Gastrocnemius medialis (tissue), 4 donors: ENCODE results near the gene VIPAS39.

Source experiments
- POLR2A ChIP-seq, 2 donors: fragments of 450-650 bp; IDR thresholded peaks; one replicate each; pipeline ENCODE4 v1.6.1; 2017; ENCODE audit warnings: antibody characterized with exemption in 2 of 2, mild to moderate bottlenecking in 2 of 2, moderate library complexity in 2 of 2
- TF ChIP-seq, protein P1 (sequence below), 5 experiments: fragments of 450-650 bp in 3 of 5; fragments of 200-600 bp in 2 of 5; sonication (generic) in 2 of 5; IDR thresholded peaks in 4 of 5; conservative IDR thresholded peaks in 1 of 5; 1 replicate in 4 of 5; 2 replicates in 1 of 5; pipeline ENCODE4 v1.5.1; 2016 to 2019; ENCODE audit warnings: antibody characterized with exemption in 5 of 5, mild to moderate bottlenecking in 3 of 5, moderate library complexity in 3 of 5

GRCh38 chr14:77478796-77479195 lies 21.4 kb upstream of the VIPAS39 start:
- TF ChIP-seq, protein P1, sequence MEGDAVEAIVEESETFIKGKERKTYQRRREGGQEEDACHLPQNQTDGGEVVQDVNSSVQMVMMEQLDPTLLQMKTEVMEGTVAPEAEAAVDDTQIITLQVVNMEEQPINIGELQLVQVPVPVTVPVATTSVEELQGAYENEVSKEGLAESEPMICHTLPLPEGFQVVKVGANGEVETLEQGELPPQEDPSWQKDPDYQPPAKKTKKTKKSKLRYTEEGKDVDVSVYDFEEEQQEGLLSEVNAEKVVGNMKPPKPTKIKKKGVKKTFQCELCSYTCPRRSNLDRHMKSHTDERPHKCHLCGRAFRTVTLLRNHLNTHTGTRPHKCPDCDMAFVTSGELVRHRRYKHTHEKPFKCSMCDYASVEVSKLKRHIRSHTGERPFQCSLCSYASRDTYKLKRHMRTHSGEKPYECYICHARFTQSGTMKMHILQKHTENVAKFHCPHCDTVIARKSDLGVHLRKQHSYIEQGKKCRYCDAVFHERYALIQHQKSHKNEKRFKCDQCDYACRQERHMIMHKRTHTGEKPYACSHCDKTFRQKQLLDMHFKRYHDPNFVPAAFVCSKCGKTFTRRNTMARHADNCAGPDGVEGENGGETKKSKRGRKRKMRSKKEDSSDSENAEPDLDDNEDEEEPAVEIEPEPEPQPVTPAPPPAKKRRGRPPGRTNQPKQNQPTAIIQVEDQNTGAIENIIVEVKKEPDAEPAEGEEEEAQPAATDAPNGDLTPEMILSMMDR (IDR thresholded peaks at IDR 0.05 in 4 of 5, conservative IDR thresholded peaks at IDR 0.05 in 1 of 5), result no peak
- no peak for TF ChIP-seq POLR2A (IDR thresholded peaks at IDR 0.05)
